Hematopoietic multipotent progenitor cell treated with erythropoietin and hydrocortisone succinate and interleukin-3 and kit ligand, for 6 days (in vitro differentiated cells): ENCODE results near the gene TMOD1.

Experiments
- DNase-seq: peaks from one replicate; pipeline ENCODE4 v3.0.0-alpha.2; 2015

Gene TMOD1

GRCh38 chr9:97500263-97500662, 1.2 kb upstream of the TMOD1 start:
- DNase-seq = no peak

GRCh38 chr9:97500765-97501176, 695 bp upstream of the TMOD1 start:
- DNase-seq = no peak

GRCh38 chr9:97501972-97502221, 431 bp downstream of the TMOD1 start:
- no peak for DNase-seq

GRCh38 chr9:97502222-97502983, 937 bp downstream of the TMOD1 start:
- DNase-seq = peak; percentile 40

- peak; percentile 97 for DNase-seq
Observed at GRCh38 chr9:97502984-97503861, 1.8 kb downstream of the TMOD1 start.

GRCh38 chr9:97503862-97504210, 2.4 kb downstream of the TMOD1 start:
- no peak for DNase-seq

- DNase-seq = no peak
Observed at GRCh38 chr9:97504381-97505216, 3.1 kb downstream of the TMOD1 start.

GRCh38 chr9:97505845-97506244, 4.4 kb downstream of the TMOD1 start:
- no peak for DNase-seq

- peak; percentile 46 for DNase-seq
Observed at GRCh38 chr9:97506306-97506705, 4.8 kb downstream of the TMOD1 start.

- no peak for DNase-seq
Observed at GRCh38 chr9:97506787-97507186, 5.3 kb downstream of the TMOD1 start.

GRCh38 chr9:97507428-97507984, 6.0 kb downstream of the TMOD1 start:
- no peak for DNase-seq

GRCh38 chr9:97508852-97509251, 7.4 kb downstream of the TMOD1 start:
- no peak for DNase-seq

- no peak for DNase-seq
Observed at GRCh38 chr9:97510797-97511654, 9.6 kb downstream of the TMOD1 start.

GRCh38 chr9:97511655-97512427, 10.4 kb downstream of the TMOD1 start:
- DNase-seq = no peak

GRCh38 chr9:97512966-97513560, 11.6 kb downstream of the TMOD1 start:
- no peak for DNase-seq

GRCh38 chr9:97514531-97514930, 13.1 kb downstream of the TMOD1 start:
- DNase-seq = no peak

GRCh38 chr9:97515662-97516061, 14.2 kb downstream of the TMOD1 start:
- no peak for DNase-seq

- no peak for DNase-seq
Observed at GRCh38 chr9:97516111-97516510, 14.6 kb downstream of the TMOD1 start.

GRCh38 chr9:97517331-97518089, 16.0 kb downstream of the TMOD1 start:
- DNase-seq = no peak
